Measurements from ENCODE around the gene FXN.

GRCh38 chr9:69004836-69005235 is 30.7 kb upstream of the FXN start:
- TF ChIP-seq CTCF (conservative IDR thresholded peaks at IDR 0.05) (no peak), EZH2 (IDR thresholded peaks at IDR 0.05; ENCODE audit: low read depth) (no peak)

All from PC-9 (cell line).